ENCODE results near the gene RFFL. TPM values are rescaled to one million over a fixed set of nuclear protein-coding genes. Genes with fewer than 3 reads are reported as not detected.
A peak's percentile ranks its signal among the peaks of the same experiment; 100 is the strongest.

RFFL gene
- total RNA-seq, 1 experiment from 2014 or later = 40.3 TPM

DNA sequence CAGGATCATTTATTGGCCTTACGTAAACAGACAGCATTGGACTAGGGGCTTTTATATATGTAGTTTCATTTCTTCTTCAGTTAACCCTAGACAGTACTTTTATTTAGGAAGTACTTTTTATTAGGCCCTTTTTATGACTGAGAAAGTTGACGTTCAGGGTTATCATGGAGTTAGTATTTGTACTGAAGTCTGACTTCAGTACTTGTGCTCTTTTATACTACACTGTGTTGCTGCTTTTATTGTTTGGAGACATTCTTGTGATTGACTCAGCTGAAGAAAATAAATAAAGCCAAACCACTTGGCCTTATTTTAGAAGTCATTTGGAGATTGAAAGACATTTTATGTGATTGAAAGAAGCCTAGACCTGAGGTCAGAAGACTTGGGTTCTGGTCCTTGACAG, 76.3 kb downstream of the RFFL start (continued):
- no peak for TF ChIP-seq TCF7L2 (IDR thresholded peaks at IDR 0.05; ENCODE audit: borderline replicate concordance, extremely low read depth, insufficient read depth, insufficient read length)
- no peak for TF ChIP-seq ZNF274 (IDR thresholded peaks at IDR 0.05; ENCODE audit: low read depth, low read length)
- no peak for TF ChIP-seq CBX3 (IDR thresholded peaks at IDR 0.05; ENCODE audit: low read depth)

DNA sequence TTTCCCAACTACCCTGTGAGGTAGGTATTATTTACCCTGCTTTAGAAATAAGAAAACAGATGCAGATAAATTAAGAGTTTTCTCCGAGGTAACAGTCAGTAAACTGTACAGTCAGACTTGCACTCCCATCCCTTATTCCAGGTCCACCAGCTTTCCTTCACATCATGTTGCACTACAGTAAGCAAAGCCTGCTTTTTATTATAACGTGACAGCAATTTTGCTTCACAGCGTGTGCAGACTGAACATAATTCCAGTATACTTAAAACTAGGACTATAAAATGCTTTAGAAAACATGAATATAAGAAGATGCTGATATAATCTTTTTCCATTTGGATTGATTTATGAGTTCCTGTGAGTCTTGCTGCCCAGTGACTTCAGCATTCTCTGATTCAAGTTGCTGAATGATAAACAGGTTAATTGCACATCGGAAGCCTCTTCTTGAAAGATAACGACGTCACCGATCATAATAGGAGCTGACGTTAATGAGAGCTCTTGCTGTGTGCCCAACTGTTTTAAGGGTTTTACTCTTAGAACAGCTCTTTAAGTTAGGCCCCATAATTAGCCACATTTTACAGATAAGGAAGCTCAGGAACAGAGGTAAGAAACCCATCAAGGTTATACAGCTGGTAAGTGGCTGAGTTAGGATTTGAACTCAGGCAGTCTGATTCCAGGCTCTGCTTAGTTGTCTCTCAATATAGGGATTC, 81.8 kb downstream of the RFFL start:
- POLR2A ChIA-PET = interaction anchor here (0.6 kb wide), 1 partner anchor 236 kb away, joined by 3 read pairs; no protein-coding TSS in a partner anchor
- ATAC-seq (no peak), DNase-seq (ENCODE audit: low read depth, low spot score) (no peak)
- Histone ChIP-seq H3K4me1 (ENCODE audit: control insufficient read depth in 1 of 2, insufficient read depth in 2 of 2, low read length in 2 of 2) (peaks cover 9 to 19% of the 10 kb centered on the region in 2 experiments; a peak in 3 of 4 replicates), H3K4me2 (ENCODE audit: low read length) (peak overlapping the region; percentile 90), H3K36me3 (ENCODE audit: control insufficient read depth in 1 of 2, insufficient read depth in 2 of 2, low read length in 2 of 2) (peaks cover 2 to 4% of the 10 kb centered on the region in 2 experiments; a peak in 1 of 4 replicates), H3K9ac (ENCODE audit: low read length) (peak overlapping the region; percentile 93), H3K27me3 (ENCODE audit: insufficient read depth, low read length) (no peaks in the 10 kb centered on the region), H4K20me1 (ENCODE audit: insufficient read depth) (no peaks in the 10 kb centered on the region), H3K27ac (ENCODE audit: low read depth, low read length) (peak overlapping the region; percentile 87; the same call in 1 of the 2 replicates), H3K4me3 (replicated peaks in 1 of 2; ENCODE audit: low read depth in 1 of 2, low read length in 2 of 2) (peak overlapping the region; percentile 68 to 80), H3K79me2 (ENCODE audit: insufficient read depth, low read length) (peaks cover 30% of the 10 kb centered on the region), H2AFZ (ENCODE audit: low read depth, low read length, poor library complexity, severe bottlenecking) (no peak overlapping the region), H3K9me3 (ENCODE audit: control insufficient read depth in 1 of 2, insufficient read depth in 1 of 2, low read depth in 1 of 2, low read length in 2 of 2) (no peaks in the 10 kb centered on the region), H3K9me2 (ENCODE audit: insufficient read depth) (no peaks in the 10 kb centered on the region)
- CTCF ChIA-PET = interaction anchor here (1.2 to 1.4 kb wide), 2 partner anchors 439 to 782 kb away, joined by 3 read pairs; no protein-coding TSS in a partner anchor
- TSS peak; percentile 59 for BruUV-seq (replicated peaks)
- intact Hi-C loops (cut with micrococcal nuclease) = loop anchor here (5.0 kb wide), 2 partner anchors 136 to 261 kb away; partner anchors contain the start of genes RAD51D and SLFN5
- RAD21 ChIA-PET (ENCODE audit: low non-redundant PET in 1 of 2, low total read pairs in 2 of 2, uncharacterized antibody in 2 of 2, unreplicated experiment in 2 of 2) = no interaction called here
- TF ChIP-seq TCF7L2 (IDR thresholded peaks at IDR 0.05; ENCODE audit: borderline replicate concordance, extremely low read depth, insufficient read depth, insufficient read length) (no peak), RAD21 (IDR thresholded peaks at IDR 0.05; ENCODE audit: low read depth) (no peak), EGR1 (IDR thresholded peaks at IDR 0.05; ENCODE audit: low read depth) (no peak), SIN3A (IDR thresholded peaks at IDR 0.05; ENCODE audit: low read depth) (no peak), EZH2 (IDR thresholded peaks at IDR 0.05) (no peak), SP1 (IDR thresholded peaks at IDR 0.05; ENCODE audit: low read depth) (no peak), SRF (IDR thresholded peaks at IDR 0.05; ENCODE audit: low read depth) (no peak)
- TF ChIP-seq, protein P1, sequence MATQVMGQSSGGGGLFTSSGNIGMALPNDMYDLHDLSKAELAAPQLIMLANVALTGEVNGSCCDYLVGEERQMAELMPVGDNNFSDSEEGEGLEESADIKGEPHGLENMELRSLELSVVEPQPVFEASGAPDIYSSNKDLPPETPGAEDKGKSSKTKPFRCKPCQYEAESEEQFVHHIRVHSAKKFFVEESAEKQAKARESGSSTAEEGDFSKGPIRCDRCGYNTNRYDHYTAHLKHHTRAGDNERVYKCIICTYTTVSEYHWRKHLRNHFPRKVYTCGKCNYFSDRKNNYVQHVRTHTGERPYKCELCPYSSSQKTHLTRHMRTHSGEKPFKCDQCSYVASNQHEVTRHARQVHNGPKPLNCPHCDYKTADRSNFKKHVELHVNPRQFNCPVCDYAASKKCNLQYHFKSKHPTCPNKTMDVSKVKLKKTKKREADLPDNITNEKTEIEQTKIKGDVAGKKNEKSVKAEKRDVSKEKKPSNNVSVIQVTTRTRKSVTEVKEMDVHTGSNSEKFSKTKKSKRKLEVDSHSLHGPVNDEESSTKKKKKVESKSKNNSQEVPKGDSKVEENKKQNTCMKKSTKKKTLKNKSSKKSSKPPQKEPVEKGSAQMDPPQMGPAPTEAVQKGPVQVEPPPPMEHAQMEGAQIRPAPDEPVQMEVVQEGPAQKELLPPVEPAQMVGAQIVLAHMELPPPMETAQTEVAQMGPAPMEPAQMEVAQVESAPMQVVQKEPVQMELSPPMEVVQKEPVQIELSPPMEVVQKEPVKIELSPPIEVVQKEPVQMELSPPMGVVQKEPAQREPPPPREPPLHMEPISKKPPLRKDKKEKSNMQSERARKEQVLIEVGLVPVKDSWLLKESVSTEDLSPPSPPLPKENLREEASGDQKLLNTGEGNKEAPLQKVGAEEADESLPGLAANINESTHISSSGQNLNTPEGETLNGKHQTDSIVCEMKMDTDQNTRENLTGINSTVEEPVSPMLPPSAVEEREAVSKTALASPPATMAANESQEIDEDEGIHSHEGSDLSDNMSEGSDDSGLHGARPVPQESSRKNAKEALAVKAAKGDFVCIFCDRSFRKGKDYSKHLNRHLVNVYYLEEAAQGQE (IDR thresholded peaks at IDR 0.05; ENCODE audit: low read depth) = no peak
- TF ChIP-seq, protein P2, sequence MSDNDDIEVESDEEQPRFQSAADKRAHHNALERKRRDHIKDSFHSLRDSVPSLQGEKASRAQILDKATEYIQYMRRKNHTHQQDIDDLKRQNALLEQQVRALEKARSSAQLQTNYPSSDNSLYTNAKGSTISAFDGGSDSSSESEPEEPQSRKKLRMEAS (IDR thresholded peaks at IDR 0.05) = no peak
- TF ChIP-seq, protein P3, sequence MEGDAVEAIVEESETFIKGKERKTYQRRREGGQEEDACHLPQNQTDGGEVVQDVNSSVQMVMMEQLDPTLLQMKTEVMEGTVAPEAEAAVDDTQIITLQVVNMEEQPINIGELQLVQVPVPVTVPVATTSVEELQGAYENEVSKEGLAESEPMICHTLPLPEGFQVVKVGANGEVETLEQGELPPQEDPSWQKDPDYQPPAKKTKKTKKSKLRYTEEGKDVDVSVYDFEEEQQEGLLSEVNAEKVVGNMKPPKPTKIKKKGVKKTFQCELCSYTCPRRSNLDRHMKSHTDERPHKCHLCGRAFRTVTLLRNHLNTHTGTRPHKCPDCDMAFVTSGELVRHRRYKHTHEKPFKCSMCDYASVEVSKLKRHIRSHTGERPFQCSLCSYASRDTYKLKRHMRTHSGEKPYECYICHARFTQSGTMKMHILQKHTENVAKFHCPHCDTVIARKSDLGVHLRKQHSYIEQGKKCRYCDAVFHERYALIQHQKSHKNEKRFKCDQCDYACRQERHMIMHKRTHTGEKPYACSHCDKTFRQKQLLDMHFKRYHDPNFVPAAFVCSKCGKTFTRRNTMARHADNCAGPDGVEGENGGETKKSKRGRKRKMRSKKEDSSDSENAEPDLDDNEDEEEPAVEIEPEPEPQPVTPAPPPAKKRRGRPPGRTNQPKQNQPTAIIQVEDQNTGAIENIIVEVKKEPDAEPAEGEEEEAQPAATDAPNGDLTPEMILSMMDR (IDR thresholded peaks at IDR 0.05 in 2 of 3, conservative IDR thresholded peaks at IDR 0.05 in 1 of 3; ENCODE audit: borderline replicate concordance in 1 of 3, insufficient read depth in 1 of 3, low read depth in 2 of 3, low read length in 2 of 3) = no peak

Data from HCT116 (cell line).